GM12878 (cell line): ENCODE results near the gene FCHSD2. TPM values are rescaled to one million over a fixed set of nuclear protein-coding genes. Genes with fewer than 3 reads are reported as not detected.

Experiments used
- ATAC-seq: fragments of 200-7000 bp; cut with Tn5 transposase; 3 replicates; pipeline ENCODE4 v1.9.1; 2020; ENCODE audit warnings: mild to moderate bottlenecking, moderate library complexity
- BruUV-seq: library from RNA; stranded (reverse); fragments of 400-500 nt; replicated peaks from 2 replicates; lab custom pipeline; 2021; lab: Mats Ljungman, UMichigan
- CTCF ChIA-PET: fragments of 300-600 bp; sonication (Branson Sonifier 250); formaldehyde crosslinking; extraction: SDS; loops from one replicate; lab custom pipeline; 2021; ENCODE audit warnings: inconsistent platforms; lab: Yijun Ruan, JAX
- POLR2A ChIA-PET: fragments of 350-600 bp; formaldehyde crosslinking; extraction: SDS; loops from one replicate; lab custom pipeline; 2021; ENCODE audit warnings: inconsistent platforms; lab: Charles Lee
- RAD21 ChIA-PET: fragments of 300-600 bp; sonication (Branson Sonifier 250); formaldehyde crosslinking; loops from one replicate; lab custom pipeline; 2023; ENCODE audit warnings: antibody characterized with exemption; ENCODE audit not compliant: unreplicated experiment; lab: Charles Lee
- SMC1A ChIA-PET: fragments of 300-600 bp; sonication (Branson Sonifier 250); formaldehyde crosslinking; loops from one replicate; lab custom pipeline; 2023; ENCODE audit not compliant: unreplicated experiment, uncharacterized antibody; lab: Charles Lee
- DNase-seq: peaks from one replicate; pipeline ENCODE4 v3.0.0-alpha.2; 2011; ENCODE audit warnings: low read depth, low spot score
- FAIRE-seq: peaks from 3 replicates; lab custom pipeline; 2011; peaks lifted over from hg19 to GRCh38; lab: Jason Lieb, UNC
- H2AFZ ChIP-seq: 2 replicates; pipeline ENCODE4 v1.6.0; 2011; ENCODE audit warnings: low read depth, low read length, control low read depth; ENCODE audit not compliant: control insufficient read depth
- H3K27ac ChIP-seq: 2 replicates; pipeline ENCODE4 v1.5.1; 2011; ENCODE audit warnings: control low read depth; ENCODE audit not compliant: control insufficient read depth, insufficient read depth
- H3K27me3 ChIP-seq, 2 experiments: replicated peaks in 1 of 2; 2 replicates each; pipeline versions ENCODE4 v1.6.0 to v1.6.1; 2011; ENCODE audit warnings: low read length in 1 of 2; ENCODE audit not compliant: control insufficient read depth in 2 of 2, insufficient read depth in 2 of 2
- H3K36me3 ChIP-seq, 2 experiments: 2 replicates each; pipeline ENCODE4 v1.5.1; 2011; ENCODE audit warnings: low read length in 1 of 2; ENCODE audit not compliant: control insufficient read depth in 2 of 2, insufficient read depth in 2 of 2
- H3K4me1 ChIP-seq: 2 replicates; pipeline ENCODE4 v1.6.1; 2011; ENCODE audit warnings: mild to moderate bottlenecking, low read length, moderate library complexity, mixed read lengths; ENCODE audit not compliant: control insufficient read depth, insufficient read depth
- H3K4me2 ChIP-seq: 2 replicates; pipeline ENCODE4 v1.6.0; 2011; ENCODE audit warnings: control low read depth; ENCODE audit not compliant: control insufficient read depth, insufficient read depth
- H3K4me3 ChIP-seq: fragments of 200-600 bp; sonication (generic); 2 replicates; pipeline ENCODE4 v1.5.1; 2016
- H3K79me2 ChIP-seq: 2 replicates; pipeline ENCODE4 v1.6.0; 2011; ENCODE audit warnings: low read length; ENCODE audit not compliant: control insufficient read depth, insufficient read depth
- H3K9ac ChIP-seq: 2 replicates; pipeline ENCODE4 v1.8.0; 2011; ENCODE audit warnings: low read length, control low read depth, mixed read lengths; ENCODE audit not compliant: control insufficient read depth, insufficient read depth
- H3K9me3 ChIP-seq: replicated peaks from 3 replicates; pipeline ENCODE4 v1.5.1; 2011; ENCODE audit warnings: mild to moderate bottlenecking, low read length; ENCODE audit not compliant: control insufficient read depth, insufficient read depth
- H4K20me1 ChIP-seq: 2 replicates; pipeline ENCODE4 v1.6.0; 2011; ENCODE audit not compliant: control insufficient read depth, insufficient read depth
- KDM1A ChIP-seq: fragments of 200-600 bp; sonication (generic); IDR thresholded peaks from 2 replicates; pipeline ENCODE4 v1.6.1; 2016; ENCODE audit warnings: borderline replicate concordance
- MTA3 ChIP-seq: IDR thresholded peaks from 2 replicates; pipeline ENCODE4 v1.6.1; 2012; ENCODE audit warnings: low read length, inconsistent platforms, borderline replicate concordance
- MXI1 ChIP-seq: fragments of 150-350 bp; IDR thresholded peaks from 2 replicates; pipeline ENCODE4 v1.6.1; 2011; ENCODE audit warnings: low read depth, mild to moderate bottlenecking, inconsistent platforms, low read length, improper control_type of control experiment
- NFXL1 ChIP-seq: fragments of 450-650 bp; IDR thresholded peaks from 2 replicates; pipeline ENCODE4 v1.6.1; 2017; ENCODE audit warnings: antibody characterized with exemption, mild to moderate bottlenecking, borderline replicate concordance
- NRF1 ChIP-seq: conservative IDR thresholded peaks from 2 replicates; pipeline ENCODE4 v1.6.1; 2011; ENCODE audit warnings: mild to moderate bottlenecking, low read depth, low read length, improper control_type of control experiment
- PAX5 ChIP-seq: IDR thresholded peaks from 2 replicates; pipeline ENCODE4 v1.6.1; 2011; ENCODE audit warnings: low read depth, low read length, borderline replicate concordance
- POLR2A ChIP-seq: IDR thresholded peaks from 2 replicates; pipeline ENCODE4 v1.6.1; 2011; ENCODE audit warnings: low read depth, mild to moderate bottlenecking, low read length
- STAT3 ChIP-seq: IDR thresholded peaks from 2 replicates; pipeline ENCODE4 v1.6.1; 2011; ENCODE audit warnings: low read depth, low read length, improper control_type of control experiment
- USF1 ChIP-seq: IDR thresholded peaks from 2 replicates; pipeline ENCODE4 v1.6.1; 2011; ENCODE audit warnings: borderline replicate concordance, low read depth, mild to moderate bottlenecking, moderate library complexity, mixed read lengths, low read length; ENCODE audit not compliant: insufficient read depth; ENCODE audit errors: extremely low read length
- WGBS: methylation state at CpG from one replicate; pipeline ENCODE4 v1.1.6; 2016; ENCODE audit warnings: low lambda C conversion rate; ENCODE audit not compliant: insufficient replicate concordance, insufficient coverage; ENCODE audit errors: missing lambda C conversion rate; 5-methylcytosine and 5-hydroxymethylcytosine counted together
- in situ Hi-C: fragments of 300-500 bp; cut with MboI; formaldehyde crosslinking; loops from 9 replicates; pipeline ENCODE4 v1.14.3; 2018; ENCODE audit warnings: mixed read lengths
- intact Hi-C: fragments of 100-400 bp; cut with micrococcal nuclease; formaldehyde crosslinking; loops from one replicate; pipeline ENCODE4 v1.14.2; 2022; ENCODE audit not compliant: unreplicated experiment
- polyA plus RNA-seq, 11 experiments: library from polyadenylated mRNA; depleted of rRNA in 4 of 11; unstranded in 6 of 11; stranded (reverse) in 5 of 11; fragments of >200 nt; fragmentation: Nextera tagmentation in 4 of 11; fragmentation: Illumina TruSeq in 1 of 11; extraction: Ambion mirVana in 4 of 11; extraction: Trizol in 1 of 11; gene quantifications; 1 replicate in 1 of 11; 2 replicates in 10 of 11; pipeline versions ENCODE4 v1.2.1 to v1.2.3, GENCODE V29; 2011 to 2016; ENCODE audit warnings: inconsistent platforms in 2 of 11, missing spikeins in 2 of 11, low read depth in 1 of 11
- total RNA-seq, 4 experiments: library from RNA; depleted of rRNA in 3 of 4; stranded (reverse); fragments of >200 nt in 3 of 4; fragmentation: Illumina TruSeq in 1 of 4; extraction: Trizol in 1 of 4; gene quantifications; 2 replicates each; pipeline versions ENCODE4 v1.2.1 to v1.2.3, GENCODE V29; 2013 to 2021
- TF ChIP-seq, protein P1 (sequence below): fragments of 450-650 bp; conservative IDR thresholded peaks from 2 replicates; pipeline ENCODE4 v1.6.1; 2017; ENCODE audit warnings: mild to moderate bottlenecking, moderate library complexity

Gene FCHSD2
- total and polyA plus RNA-seq, 10 of the 15 experiments (the other 5 are each of a cell fraction or from before 2014, with no cell fraction given): 13.2 to 89.8 (median 47.8) TPM

DNA sequence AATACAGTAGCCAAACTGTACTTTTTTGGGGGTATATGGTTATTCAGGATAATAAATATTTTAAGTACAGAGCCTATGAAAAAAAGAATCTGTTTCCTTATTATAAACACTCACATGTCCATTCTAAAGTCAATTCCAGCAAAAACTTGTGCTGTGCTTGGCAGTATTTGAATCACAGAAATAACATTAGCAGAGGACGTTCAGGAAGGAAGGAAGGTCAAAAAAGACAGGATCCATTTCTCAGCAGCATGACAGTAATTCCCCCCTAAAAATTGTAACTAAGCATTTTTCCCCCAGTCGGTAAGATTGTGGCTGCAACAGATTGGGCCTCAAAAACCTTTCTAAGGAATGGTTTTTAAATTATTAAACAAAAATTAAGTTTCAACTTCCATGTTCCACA is 203.1 kb downstream of the FCHSD2 start (continued):
- TF ChIP-seq, protein P1, sequence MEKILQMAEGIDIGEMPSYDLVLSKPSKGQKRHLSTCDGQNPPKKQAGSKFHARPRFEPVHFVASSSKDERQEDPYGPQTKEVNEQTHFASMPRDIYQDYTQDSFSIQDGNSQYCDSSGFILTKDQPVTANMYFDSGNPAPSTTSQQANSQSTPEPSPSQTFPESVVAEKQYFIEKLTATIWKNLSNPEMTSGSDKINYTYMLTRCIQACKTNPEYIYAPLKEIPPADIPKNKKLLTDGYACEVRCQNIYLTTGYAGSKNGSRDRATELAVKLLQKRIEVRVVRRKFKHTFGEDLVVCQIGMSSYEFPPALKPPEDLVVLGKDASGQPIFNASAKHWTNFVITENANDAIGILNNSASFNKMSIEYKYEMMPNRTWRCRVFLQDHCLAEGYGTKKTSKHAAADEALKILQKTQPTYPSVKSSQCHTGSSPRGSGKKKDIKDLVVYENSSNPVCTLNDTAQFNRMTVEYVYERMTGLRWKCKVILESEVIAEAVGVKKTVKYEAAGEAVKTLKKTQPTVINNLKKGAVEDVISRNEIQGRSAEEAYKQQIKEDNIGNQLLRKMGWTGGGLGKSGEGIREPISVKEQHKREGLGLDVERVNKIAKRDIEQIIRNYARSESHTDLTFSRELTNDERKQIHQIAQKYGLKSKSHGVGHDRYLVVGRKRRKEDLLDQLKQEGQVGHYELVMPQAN: no peak
- TF ChIP-seq PAX5 (no peak), NFXL1 (no peak)

DNA sequence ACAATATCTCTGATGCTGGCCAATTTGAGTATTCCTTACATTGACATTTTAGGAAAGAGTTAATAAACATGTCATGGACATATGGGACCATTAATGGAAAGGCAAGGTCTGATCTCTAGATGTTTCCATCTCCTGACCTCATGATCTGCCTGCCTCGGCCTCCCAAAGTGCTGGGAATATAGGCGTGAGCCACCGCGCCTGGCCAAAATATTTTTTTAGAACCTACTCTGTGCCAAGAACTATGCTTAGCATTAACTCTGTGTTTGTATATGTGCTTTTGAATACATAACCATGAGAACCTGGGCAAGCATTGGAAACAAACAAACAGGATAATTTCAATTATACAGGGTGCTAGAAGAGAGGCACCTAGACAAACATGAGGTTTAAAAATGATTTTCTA is 204.7 kb downstream of the FCHSD2 start:
- ATAC-seq: no peak
- Histone ChIP-seq H4K20me1 (no peaks in the 10 kb centered on the region; the same call in 1 of the 2 replicates), H2AFZ (no peak overlapping the region), H3K4me3 (no peak overlapping the region), H3K9ac (no peak overlapping the region), H3K27me3 (no peaks in the 10 kb centered on the region), H3K4me1 (no peaks in the 10 kb centered on the region), H3K27ac (no peak overlapping the region), H3K4me2 (no peak overlapping the region), H3K79me2 (no peaks in the 10 kb centered on the region), H3K36me3 (peaks cover 4 to 20% of the 10 kb centered on the region in 2 experiments), H3K9me3 (no peaks in the 10 kb centered on the region)
- DNase-seq: no peak
- WGBS: over 99% methylated on average over 4 of the region's 4 CpGs
- ChIA-PET CTCF (interaction anchor here (1.2 kb wide), 1 partner anchor 25 kb away, joined by 3 read pairs; no protein-coding TSS in a partner anchor), SMC1A (no interaction called here), RAD21 (no interaction called here), POLR2A (no interaction called here)
- TF ChIP-seq USF1 (no peak), MXI1 (no peak), MTA3 (no peak), STAT3 (no peak), POLR2A (no peak), KDM1A (no peak), NRF1 (no peak)
- no peak for FAIRE-seq
- no TSS peak for BruUV-seq
- in situ Hi-C loops: no loop called here
- intact Hi-C loops: no loop called here
